Head of caudate nucleus (tissue), 42 donors: ENCODE measurements around the gene USP10.
A peak's percentile ranks its signal among the peaks of the same experiment; 100 is the strongest.

Experiments
- DNase-seq, 42 donors: peaks; one replicate each; pipeline versions ENCODE4 v3.0.0 to v3.0.0-alpha.2; 2020 to 2021; ENCODE audit warnings: mixed read lengths in 7 of 42
- intact Hi-C: fragments of 100-400 bp; cut with DNase I; formaldehyde crosslinking; loops from one replicate; pipeline ENCODE4 v1.15.0; 2022

USP10 gene

DNA sequence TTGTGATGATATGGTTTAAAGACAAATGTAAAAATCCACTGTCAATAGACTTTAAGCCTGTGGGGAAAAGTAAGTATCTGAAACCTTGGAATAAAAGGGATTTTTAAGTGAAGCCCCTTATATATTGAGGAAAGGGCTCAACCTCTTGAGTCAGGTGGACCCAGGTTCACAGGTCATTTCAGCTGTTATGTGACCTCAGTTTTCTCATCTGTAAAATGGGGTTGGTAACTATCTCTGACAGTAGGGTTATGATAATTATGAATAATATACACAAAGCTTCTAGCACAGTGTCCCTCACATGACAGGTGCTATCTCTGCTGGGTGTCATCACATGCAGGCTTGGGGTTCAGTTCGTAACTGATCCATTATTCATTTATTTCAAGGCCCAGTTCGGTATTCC is 57.0 kb downstream of the USP10 start:
- no peak for DNase-seq
- intact Hi-C loops: no loop called here

DNA sequence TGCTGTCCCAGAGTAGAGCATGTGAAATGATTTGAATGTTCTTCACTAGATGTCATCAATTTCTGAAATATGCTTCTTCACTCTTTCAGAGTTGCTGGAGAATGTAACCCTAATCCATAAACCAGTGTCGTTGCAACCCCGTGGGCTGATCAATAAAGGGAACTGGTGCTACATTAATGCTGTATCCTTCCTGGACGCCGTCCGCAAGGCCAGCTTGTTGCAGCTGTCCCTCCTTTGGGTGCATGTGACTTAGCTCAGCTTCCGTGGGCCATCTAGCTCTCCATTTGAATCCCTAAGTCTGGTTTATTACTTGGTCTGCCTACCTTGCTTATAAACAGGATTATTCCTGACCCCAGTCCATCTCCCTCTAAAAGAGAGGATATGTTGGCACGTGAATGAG is 58.8 kb downstream of the USP10 start:
- DNase-seq: peak in 1 of 42 donors; percentile 28
- intact Hi-C loops: no loop called here

DNA sequence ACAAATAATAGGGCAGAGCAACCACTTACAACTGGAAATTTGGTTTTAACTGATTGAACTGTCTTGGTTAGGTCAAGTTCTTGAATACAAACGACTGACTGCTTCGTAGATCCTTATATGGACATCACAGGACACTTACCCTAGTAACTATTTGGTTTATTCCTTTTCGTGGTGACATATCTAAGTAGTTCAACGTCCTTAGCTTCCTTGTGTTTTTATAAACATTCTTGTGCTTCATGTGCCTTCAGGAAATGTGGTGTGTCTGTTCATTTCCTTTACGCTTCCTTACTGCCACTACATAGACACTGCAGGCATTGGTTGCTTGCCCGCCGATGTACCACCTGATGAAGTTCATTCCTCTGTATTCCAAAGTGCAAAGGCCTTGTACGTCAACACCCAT is 59.3 kb downstream of the USP10 start:
- DNase-seq: no peak
- intact Hi-C loops: no loop called here

DNA sequence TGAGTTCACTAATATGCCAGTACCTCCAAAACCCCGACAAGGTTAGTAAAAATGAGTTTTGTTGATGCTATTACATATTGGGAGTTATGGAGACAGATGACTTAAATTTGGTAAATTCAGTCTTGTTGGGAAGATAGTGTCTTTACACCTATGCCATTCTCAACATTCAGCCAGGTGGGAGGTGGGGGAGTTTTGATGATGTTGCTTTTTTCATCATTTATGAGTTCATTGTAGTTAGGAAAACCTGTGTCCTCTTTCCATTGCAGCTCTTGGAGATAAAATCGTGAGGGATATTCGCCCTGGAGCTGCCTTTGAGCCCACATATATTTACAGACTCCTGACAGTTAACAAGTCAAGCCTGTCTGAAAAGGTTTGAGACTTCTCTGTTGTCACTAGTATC is 60.1 kb downstream of the USP10 start:
- intact Hi-C loops: no loop called here
- DNase-seq: no peak

DNA sequence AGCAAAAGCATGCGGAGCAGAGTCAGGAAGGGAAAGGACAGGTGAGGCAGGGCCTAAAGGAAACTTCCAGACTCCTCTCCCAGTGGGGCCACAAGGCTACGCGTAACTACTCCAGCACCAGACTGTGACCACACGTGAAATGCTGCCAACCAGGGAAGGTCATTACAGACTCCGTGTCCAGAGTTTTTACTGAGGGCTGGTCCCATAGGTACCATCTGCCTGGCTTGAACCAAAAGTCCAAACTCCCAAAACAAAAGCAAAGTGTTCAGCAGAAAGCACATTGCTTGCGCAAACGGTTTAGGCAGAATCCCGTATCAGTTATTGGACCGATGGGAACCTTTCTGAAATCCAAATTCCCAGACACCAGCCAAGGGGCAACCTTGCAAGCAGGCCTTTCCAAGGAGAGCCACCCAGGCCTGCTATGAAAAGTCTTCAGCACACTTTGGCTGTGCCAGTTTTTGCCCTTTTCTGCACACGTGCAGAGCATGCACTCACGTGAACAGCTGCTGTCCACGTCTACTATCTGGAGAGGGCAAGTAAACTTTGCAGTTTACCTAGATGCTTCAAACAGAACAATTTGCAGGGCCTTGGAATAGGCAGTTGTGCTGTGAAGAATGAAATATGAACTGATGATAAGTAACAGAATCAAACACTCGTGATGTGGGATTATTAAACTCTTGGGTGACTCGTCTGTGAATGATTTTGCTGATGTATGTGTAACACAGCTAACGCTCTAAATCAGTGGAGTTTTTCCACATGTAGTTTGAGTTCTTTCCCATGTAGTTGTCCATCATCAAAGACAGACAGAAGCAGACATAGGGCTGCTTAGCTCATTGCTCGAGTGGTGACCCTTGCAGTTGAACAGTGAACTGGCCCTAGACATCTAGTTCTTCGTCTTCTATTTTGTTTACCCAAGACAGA is 61.9 kb downstream of the USP10 start:
- intact Hi-C loops: no loop called here
- no peak for DNase-seq

DNA sequence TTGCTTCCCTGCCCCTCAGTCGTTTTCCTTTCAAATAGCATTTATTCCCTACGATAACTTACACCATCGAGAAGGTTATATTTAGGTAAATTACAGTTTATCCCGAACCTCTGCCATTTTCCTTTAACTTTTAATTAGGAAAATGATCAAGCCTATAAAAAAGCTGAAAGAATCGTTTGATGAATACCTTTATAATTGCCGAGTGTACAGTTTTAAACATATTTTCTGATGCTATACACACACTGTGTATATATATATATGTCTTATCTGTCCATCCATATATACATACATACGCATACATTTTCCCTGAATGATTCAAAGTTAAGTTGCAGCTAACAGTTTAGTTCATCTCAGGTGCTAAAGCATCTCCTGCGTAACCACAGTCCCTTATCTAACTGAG is 63.4 kb downstream of the USP10 start:
- DNase-seq: no peak
- intact Hi-C loops: no loop called here

DNA sequence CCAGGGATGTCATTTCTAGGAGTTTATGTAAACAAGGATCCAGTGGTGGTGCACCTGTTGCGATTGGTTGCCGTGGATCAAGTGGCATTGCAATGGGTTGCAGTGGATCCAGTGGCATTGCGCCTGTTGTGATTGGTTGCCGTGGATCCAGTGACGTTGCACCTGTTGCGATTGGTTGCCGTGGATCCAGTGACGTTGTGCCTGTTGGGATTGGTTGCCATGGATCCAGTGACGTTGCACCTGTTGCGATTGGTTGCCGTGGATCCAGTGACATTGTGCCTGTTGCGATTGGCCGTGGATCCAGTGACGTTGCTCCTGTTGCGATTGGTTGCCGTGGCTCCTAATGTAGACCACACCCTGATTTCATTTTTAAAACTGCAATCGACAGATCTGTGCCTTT is 63.8 kb downstream of the USP10 start:
- DNase-seq: no peak
- intact Hi-C loops: no loop called here

DNA sequence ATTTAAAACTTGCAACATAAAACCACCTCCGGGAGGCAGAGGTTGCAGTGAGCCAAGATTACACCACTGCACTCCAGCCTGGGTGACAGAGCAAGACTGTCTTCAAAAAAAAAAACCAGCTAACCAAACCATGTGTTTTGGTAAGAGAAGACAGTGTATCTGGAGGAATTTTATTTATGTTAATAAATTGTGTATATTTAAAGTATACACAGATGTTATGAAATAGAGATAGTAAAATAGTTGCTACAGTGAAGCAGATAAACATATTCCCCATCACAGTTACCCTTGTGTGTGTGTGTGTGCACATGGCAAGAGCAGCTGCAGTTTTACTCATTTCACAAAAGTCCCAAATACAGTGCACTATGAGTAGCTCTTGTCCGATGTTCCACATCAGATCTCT is 65.2 kb downstream of the USP10 start:
- intact Hi-C loops: no loop called here
- DNase-seq: no peak

DNA sequence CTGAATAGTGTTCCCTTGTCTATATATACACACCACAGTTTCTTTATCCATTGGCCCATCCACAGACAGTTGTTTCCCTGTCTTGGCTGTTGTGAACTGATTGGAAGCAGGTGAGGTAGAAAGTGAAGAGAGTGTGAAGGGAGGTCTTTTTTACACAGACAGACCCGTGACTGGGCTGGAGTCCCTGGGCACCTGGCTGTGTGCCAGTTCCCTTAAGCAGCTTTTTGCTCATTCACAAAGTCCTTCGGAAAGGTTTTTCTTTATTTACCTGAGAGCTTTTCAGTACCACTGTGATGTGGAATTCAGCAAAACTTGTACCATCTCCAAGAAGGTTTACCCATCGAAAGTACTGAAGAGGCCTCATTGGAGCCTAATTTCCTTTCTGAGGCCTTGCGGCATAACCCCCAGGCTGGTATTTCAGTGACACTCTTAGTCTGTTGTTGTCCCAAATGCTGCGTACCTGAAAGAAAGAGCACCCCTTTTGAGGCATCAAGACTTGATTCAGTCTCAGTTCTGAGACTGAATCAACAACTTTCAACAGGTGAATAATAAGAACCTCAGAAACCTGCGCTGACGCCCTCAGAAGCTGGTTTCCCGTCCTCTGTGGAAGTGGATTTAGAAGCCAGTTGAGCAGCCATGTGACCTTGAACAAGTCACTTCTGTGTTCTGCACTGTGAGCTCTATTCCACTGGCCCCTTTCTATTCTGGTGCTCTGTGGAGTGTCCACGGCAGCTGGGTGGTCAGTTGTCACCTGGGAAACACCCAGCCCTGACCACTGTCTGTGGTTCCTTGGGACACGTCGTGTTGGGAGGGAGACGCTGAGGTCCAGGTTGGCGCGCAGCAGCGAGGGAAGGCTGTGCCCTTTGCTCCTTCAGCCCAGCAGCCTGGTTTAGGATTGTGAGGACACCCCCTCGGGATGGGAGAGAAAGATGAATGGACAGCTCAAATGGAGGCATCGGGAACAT is 66.1 kb downstream of the USP10 start:
- peak in 2 of 42 donors; percentile 8 to 31 for DNase-seq
- intact Hi-C loops: no loop called here

DNA sequence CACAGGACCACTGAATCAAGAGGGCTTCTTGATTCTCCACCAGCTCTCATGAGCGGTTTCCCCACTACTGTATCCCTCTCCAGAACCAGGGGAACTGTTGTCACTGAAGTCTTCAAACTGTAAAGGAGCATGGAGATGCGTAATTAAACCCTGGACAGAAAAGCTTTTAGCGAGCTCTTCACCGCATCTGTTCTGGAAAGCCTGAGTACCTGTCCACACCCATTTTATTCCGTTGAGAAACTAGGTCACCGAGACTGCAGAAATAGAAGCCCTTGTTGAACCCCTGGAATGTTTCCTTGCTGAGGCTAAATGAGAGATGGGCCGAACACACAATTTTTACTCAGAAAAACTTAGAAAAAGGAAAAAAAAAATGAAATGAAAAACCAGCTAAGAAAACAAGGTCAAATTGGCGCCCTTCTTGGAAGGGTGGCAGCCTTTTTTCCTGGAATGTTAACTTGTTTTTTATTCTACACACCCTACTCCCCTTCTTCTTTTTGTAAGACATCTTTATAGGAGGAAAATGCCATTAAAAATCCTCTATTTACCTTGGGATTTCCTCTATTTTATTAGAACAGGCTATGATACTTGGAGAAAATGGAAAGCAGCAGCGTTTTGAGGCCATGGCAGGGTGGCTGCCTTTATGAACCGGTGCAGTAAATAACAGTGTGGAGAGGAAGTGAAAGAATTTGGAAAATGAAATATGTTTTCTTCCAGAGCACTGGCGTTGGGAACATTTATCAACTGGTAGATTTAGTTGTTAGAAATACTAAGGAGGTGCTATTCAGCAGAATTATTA is 67.4 kb downstream of the USP10 start:
- intact Hi-C loops: no loop called here

DNA sequence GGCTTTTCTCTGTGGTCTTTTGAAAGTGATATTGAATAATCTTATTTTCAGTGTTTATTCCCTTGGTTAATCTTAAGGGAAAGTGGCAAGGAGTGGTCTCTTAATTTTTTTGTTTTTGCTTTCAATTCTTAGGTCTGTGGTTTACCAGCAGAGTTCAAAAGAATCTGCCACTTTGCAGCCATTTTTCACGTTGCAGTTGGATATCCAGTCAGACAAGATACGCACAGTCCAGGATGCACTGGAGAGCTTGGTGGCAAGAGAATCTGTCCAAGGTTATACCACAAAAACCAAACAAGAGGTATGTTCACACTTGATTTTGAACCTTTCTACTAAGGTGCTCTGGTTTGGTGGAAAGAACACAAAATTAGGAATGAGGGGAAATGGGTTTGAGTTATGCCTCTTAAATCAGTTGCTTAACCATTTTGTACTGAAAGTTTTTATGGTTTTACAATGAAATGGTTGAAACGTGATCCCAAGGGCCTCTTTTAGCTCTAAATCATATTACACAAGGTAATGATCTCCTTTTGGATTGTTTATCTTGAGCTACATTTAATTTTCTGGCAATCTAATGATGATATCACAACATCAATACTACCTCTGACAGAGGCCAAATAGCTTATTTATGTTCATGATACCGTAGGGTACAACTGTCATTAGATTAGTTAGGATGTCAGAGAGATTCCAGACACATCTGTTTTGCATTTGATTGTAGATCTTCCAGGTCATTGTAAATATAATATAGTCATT is 68.4 kb downstream of the USP10 start:
- no peak for DNase-seq
- intact Hi-C loops: no loop called here

More for the DNA sequence above, 67.4 kb downstream of the USP10 start:
- DNase-seq: peak in 1 of 42 donors; percentile 34

DNA sequence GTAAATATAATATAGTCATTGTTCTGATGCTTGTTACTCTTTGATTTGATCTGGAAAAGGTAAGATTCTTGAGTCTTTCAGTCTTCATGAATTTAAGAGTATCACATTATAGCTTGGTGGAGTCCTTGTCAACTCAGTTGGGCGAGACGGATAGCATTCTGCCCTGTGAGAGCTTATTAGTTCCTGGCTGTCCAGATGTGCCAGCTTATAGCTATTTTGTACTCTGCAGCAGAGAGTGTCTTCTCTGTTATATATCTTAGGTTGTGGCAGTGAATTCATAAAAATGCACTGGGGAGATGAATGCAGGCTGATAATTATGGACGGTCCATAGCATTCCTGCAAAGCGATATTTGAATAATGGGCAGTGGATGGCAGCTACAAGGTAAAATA is 69.0 kb downstream of the USP10 start:
- intact Hi-C loops: no loop called here

DNA sequence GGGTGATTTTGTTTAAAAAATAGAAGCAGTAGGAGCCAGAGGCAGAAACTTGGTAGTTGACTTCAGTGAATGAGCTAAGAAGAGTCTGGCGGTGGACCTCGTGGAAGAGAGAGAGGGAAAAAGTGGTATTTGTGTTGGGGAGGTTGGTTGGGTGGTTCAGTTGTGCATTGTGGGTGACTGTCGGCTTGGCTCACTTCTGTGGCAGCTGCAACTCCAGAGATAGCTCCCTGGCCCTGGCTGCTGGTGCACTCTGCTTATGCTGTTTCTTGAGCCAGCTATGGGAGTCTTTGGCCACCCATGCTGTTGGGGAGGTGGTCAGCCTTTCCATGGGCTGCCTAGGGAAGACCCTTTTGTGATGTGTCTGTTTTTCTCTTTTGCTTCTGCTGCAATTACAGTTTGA is 69.6 kb downstream of the USP10 start:
- intact Hi-C loops: no loop called here
- peak in 1 of 42 donors; percentile 0 for DNase-seq

More for the DNA sequence above, 69.0 kb downstream of the USP10 start:
- no peak for DNase-seq

DNA sequence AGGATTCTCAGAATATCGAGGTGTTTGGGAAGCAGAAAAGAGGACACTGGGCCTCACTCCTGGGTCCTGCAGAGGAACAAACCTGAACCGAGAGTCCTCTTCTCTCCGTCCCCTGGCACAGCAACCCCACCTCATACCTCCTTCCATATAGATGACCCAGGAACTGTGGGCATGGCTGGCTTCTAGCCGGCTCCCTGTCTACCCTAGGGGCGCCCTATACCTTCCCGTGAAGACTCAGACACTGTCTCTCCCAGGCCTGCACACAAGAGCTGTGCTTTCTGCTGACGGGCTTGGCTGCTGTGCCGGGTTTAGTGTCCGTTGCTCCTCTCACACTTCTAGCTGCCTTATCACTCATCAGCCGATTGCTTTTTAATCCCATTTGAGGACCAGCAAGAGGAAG is 73.5 kb downstream of the USP10 start:
- peak in 1 of 42 donors; percentile 12 for DNase-seq

DNA sequence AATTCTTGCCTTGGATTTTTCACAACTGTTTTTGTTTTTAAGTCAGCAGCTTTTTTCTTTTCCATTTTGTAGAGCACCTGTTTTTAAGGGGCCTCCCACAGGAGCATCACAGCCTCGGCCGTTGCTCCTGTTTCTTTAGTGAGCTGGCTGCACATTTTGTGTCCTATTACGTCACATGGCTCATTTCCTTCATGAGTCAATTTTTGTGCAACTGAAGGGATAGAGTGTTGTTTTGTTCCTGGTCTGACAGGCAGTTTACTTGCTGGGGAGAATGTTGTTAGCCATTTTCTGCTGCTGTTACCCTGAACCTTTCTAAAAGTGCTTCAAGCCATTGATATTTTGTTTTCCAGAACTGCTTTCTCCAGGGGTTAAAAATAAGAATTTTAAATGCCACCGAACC is 75.0 kb downstream of the USP10 start:
- intact Hi-C loops: no loop called here

More for the DNA sequence above, 73.5 kb downstream of the USP10 start:
- intact Hi-C loops: no loop called here

DNA sequence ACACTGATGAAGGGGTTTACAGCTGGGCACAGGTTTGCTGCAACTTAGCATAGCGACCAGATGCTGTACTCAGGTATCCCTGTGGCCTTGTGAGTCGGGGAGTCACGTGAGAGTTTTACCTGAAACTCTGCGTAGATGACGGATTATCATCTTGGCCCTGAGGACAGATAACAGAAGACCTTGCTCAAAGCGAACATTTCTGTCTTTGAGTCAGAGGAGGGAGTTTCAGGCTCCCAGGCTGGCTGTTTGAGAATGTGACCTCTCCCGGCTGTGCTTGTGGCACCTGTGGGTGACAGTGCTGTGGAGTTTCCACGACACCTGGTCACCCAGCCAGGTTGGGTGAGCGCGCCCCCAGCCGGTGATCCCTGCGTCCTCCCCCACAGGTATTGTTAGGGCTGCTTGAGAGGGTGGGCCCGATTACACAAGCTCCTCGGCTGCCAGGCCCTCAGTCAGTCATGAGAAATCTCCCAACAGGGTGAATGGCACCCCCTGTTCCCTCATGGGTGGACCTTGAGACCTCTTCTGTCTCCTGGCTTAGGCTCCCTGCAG is 75.5 kb downstream of the USP10 start:
- intact Hi-C loops: no loop called here
- peak in 1 of 42 donors; percentile 12 for DNase-seq

More for the DNA sequence above, 75.0 kb downstream of the USP10 start:
- DNase-seq: peak in 1 of 42 donors; percentile 49

DNA sequence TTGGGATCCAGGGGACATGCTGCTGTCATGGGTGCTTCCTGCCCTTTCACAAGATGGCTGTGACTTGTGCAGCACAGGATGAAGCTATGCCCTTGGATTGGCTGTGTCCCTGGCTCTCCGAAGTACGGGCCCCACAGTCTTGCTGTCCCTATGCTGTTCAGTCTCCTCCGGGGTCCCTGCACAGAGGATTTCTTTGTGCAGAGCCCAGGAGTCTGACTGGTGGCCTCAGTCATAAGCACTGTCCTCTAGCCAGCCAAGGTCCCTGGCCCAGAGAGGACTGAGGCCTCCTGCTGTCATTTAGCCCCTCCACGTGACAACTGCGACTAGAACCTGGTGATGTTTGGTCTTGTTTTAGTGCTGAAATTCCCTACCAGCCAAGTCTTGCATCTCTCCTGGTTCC is 77.6 kb downstream of the USP10 start:
- DNase-seq: peak in 8 of 42 donors; percentile 17 to 56 (median 42)
- intact Hi-C loops: no loop called here

DNA sequence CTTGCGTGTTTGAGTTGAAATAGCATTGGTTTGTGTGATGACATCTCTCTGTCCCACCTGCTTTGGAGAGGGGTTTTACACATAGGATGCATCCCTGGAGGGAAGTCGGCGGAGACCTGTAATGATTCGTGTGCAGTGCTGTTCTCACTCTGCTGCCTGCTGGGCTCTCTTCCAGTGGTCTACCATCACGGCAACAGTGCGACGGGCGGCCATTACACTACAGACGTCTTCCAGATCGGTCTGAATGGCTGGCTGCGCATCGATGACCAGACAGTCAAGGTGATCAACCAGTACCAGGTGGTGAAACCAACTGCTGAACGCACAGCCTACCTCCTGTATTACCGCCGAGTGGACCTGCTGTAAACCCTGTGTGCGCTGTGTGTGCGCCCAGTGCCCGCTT is 78.9 kb downstream of the USP10 start:
- intact Hi-C loops: no loop called here
- DNase-seq: no peak
